Activated CD8-positive, alpha-beta T cell treated with anti-CD3 and anti-CD28 coated beads, Interleukin-2, amount 10 ng/mL, durations not matched to agents 7 days and 5 days (primary cell): ENCODE results near the gene NDUFB3. TPM values are rescaled to one million over a fixed set of nuclear protein-coding genes. Genes with fewer than 3 reads are reported as not detected.
"Not testable (repeated sequence)": the region's sequence is repeated elsewhere in the genome, so short reads cannot be mapped to it uniquely, and the experiment has no call there.

Source experiments
- ATAC-seq: fragments of 150-1000 bp; cut with Tn5 transposase; one replicate; pipeline ENCODE4 v1.10.0; 2021; ENCODE audit warnings: moderate library complexity
- CTCF ChIA-PET: fragments of 350-600 bp; sonication (Branson Sonifier 250); formaldehyde crosslinking; loops from one replicate; lab custom pipeline; 2021; ENCODE audit warnings: antibody characterized with exemption; lab: Charles Lee
- POLR2A ChIA-PET: fragments of 350-600 bp; sonication (Branson Sonifier 250); formaldehyde crosslinking; loops from one replicate; lab custom pipeline; 2021; ENCODE audit warnings: antibody characterized with exemption; lab: Charles Lee
- DNase-seq: peaks from one replicate; pipeline ENCODE4 v3.0.0-alpha.2; 2020
- H3K27ac Mint-ChIP-seq: one replicate; pipeline ENCODE4 v1.8.0; 2021; ENCODE audit warnings: mild to moderate bottlenecking, mixed read lengths
- H3K27me3 Mint-ChIP-seq: one replicate; pipeline ENCODE4 v1.8.0; 2021; ENCODE audit warnings: low read depth, mixed read lengths
- H3K36me3 Mint-ChIP-seq: one replicate; pipeline ENCODE4 v1.8.0; 2021; ENCODE audit warnings: low read depth, mixed read lengths
- H3K4me1 Mint-ChIP-seq: one replicate; pipeline ENCODE4 v1.8.0; 2021; ENCODE audit warnings: low read depth, mixed read lengths
- H3K4me3 Mint-ChIP-seq: one replicate; pipeline ENCODE4 v1.8.0; 2021; ENCODE audit warnings: mild to moderate bottlenecking, mixed read lengths
- H3K9me3 Mint-ChIP-seq: one replicate; pipeline ENCODE4 v1.8.0; 2022; ENCODE audit warnings: mixed read lengths; ENCODE audit not compliant: insufficient read depth
- total RNA-seq, 2 experiments: library from RNA; stranded (reverse); gene quantifications; one replicate each; pipeline ENCODE4 v1.2.3, GENCODE V29; 2021

NDUFB3 gene
- total RNA-seq, 2 experiments from 2014 or later, result 167 to 173 TPM

DNA sequence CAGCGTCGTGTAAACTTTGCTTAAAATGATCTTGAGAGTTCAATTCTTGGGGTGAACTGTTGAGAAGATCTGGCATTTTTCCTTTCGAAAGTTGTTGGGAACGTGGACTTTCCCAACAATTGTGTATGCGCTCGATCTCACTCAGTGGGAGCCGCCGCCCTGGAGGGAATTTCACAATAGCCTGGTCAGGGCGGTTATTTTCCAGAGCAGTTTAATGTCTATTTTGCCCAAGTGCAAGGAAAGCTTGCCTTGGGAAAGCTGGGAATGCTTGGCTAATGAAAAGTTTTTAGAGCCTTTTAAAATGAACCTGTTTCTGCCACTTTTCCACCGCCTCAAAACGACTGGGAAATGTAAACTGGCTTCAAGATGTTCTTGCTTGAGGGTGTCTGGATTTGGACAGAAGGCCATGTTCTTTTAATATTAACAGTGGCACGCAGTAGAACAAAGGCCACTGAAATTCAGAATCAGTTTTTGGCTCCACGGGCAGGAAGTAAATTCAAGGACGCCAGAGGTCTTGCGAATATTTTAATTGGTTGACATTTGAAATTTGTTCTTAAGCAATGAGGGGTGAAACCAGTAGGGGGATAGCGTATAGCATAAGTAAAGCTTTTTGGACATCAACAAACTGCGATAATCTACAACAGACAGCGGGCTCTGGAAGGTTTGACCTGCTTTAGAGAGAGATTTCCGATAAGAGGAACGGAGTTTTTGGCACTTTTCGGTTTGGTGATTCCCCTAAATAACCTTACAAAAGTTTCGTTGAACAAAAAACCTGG, 45.3 kb downstream of the NDUFB3 start:
- CTCF ChIA-PET, result interaction anchor here (0.7 to 7.4 kb wide), 18 partner anchors 28 to 253 kb away, joined by 3 to 83 read pairs (median 6); partner anchors contain the start of genes CASP10, CASP8, CLK1 and NIF3L1
- peak overlapping the region; percentile 97 for H3K4me3 Mint-ChIP-seq
- DNase-seq (peak; percentile 69), ATAC-seq (peak; percentile 37)
- no peaks in the 10 kb centered on the region for H3K9me3 Mint-ChIP-seq
- H3K27me3 Mint-ChIP-seq, result no peaks in the 10 kb centered on the region
- peak overlapping the region; percentile 99 for H3K27ac Mint-ChIP-seq
- H3K36me3 Mint-ChIP-seq, result peaks cover 44% of the 10 kb centered on the region
- POLR2A ChIA-PET, result interaction anchor here (0.6 to 9.2 kb wide), 37 partner anchors 9 to 335 kb away, joined by 3 to 238 read pairs (median 5); partner anchors contain the start of genes CASP10, CASP8, CLK1 and HYCC2
- peaks cover 44% of the 10 kb centered on the region for H3K4me1 Mint-ChIP-seq

DNA sequence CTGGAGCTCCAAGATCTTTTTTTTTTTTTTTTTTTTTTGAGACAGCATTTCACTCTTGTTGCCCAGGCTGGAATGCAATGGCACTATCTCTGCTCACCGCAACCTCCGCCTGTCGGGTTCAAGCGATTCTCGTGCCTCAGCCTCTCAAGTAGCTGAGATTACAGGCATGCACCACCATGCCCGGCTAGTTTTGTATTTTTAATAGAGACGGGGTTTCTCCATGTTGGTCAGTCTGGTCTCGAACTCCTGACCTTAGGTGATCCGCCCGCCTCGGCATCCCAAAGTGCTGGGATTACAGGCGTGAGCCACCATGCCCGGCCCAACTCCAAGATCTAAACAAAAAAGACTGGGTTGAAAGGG, 45.9 kb downstream of the NDUFB3 start:
- not testable (repeated sequence) for H3K27me3 Mint-ChIP-seq, DNase-seq, H3K9me3 Mint-ChIP-seq, ATAC-seq
- H3K27ac Mint-ChIP-seq, result peak overlapping the region; percentile 99
- H3K4me1 Mint-ChIP-seq, result peaks cover 50% of the 10 kb centered on the region
- ChIA-PET CTCF (interaction anchor here (0.7 to 7.4 kb wide), 19 partner anchors 27 to 288 kb away, joined by 3 to 83 read pairs (median 5); partner anchors contain the start of genes CASP10, CLK1, NIF3L1 and ORC2), POLR2A (interaction anchor here (0.6 to 9.2 kb wide), 31 partner anchors 10 to 256 kb away, joined by 3 to 238 read pairs (median 5); partner anchors contain the start of genes CASP10, CASP8, CLK1 and HYCC2)
- H3K36me3 Mint-ChIP-seq, result peaks cover 50% of the 10 kb centered on the region
- peak overlapping the region; percentile 97 for H3K4me3 Mint-ChIP-seq

DNA sequence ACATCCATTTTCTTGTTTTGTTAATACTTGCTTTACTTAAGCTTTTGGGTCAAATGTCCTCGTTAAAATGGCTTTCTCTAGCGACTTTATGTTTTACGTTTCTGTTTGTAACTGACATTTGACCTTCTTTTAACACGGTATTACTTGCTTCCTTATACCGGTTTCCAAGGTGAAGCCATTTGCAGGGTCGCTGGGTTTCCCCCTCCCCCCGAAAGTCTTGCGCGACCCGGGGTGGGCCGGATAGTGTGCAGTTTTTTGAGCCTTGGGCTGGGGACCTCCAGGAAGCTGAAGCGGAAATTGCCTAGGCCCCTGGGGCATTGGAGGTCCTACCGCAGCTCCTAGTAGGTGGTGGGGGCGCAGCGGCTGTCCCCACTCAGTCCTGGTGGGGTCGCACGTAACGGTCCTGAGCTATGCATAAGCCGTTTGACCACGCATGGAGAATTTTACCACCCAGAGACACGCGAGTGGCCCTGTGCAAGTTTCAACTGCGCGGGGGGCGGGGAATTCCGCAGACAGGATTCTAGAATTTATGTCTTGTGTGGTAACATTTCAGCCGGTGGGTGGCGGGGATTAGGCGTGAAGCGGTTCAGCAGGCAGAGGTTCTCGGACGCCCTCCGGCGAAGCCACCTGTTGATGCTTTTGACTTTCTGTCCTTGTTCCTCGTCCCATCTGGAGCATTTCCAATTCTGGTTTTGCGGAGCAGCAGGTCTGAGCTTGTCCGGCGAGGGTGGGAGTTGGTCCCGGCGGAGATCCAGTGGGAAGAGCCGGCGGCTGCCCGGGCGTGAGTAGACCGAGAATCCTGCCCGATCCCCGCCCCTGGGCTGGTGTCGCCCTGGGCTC, 46.5 kb downstream of the NDUFB3 start:
- peaks cover 56% of the 10 kb centered on the region for H3K36me3 Mint-ChIP-seq

DNA sequence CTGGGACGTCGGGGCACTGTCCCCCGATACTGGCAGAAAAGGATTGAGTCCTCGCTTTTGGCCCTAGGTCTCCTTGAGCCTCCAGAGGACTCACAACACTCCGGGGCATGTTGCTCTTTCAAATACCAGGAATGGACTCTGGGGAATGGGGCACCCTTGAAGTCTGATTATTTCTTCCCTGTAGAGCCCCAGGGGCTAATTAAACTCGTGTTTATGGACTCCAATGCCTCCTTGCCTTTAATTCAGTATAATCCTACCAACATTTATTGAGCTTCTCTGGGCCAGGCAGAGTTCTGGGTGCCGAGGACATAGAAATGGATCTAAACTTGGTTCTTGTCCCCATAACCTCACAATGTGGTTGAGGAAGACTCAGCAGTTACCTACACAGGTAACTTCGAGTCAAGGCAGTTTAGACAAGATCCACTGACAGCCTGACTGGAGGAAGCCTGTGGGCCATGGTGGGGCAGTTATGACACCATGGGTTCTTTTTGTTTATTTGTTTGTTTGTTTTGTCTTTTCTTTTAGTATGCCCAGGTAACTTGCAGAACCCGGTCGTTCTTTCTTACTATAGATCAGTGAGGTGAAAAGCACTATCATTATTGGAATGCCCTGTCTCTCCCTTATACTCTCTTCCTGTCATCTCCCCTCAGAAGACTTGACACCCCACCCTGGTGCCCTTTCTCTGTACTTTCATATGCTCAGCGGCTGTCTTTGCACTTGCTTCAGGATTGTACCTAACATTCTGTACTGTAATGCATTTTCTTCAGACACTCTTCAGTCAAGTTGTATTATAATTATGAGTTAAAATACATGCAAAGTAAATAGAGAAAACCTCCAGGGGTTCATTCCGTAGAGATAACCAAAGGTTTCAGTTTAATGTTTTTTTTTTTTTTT, 47.4 kb downstream of the NDUFB3 start:
- H3K9me3 Mint-ChIP-seq, result no peaks in the 10 kb centered on the region
- H3K4me1 Mint-ChIP-seq, result peaks cover 63% of the 10 kb centered on the region

More for the DNA sequence above, 46.5 kb downstream of the NDUFB3 start:
- no peaks in the 10 kb centered on the region for H3K9me3 Mint-ChIP-seq
- DNase-seq (peak; percentile 93), ATAC-seq (peak; percentile 45)
- no peaks in the 10 kb centered on the region for H3K27me3 Mint-ChIP-seq
- H3K27ac Mint-ChIP-seq, result peak overlapping the region; percentile 99
- peaks cover 56% of the 10 kb centered on the region for H3K4me1 Mint-ChIP-seq
- peak overlapping the region; percentile 97 for H3K4me3 Mint-ChIP-seq
- CTCF ChIA-PET, result interaction anchor here (0.7 to 7.4 kb wide), 19 partner anchors 27 to 288 kb away, joined by 3 to 83 read pairs (median 5); partner anchors contain the start of genes CASP10, CLK1, NIF3L1 and ORC2
- POLR2A ChIA-PET, result interaction anchor here (0.6 to 9.2 kb wide), 28 partner anchors 10 to 257 kb away, joined by 3 to 238 read pairs (median 6); partner anchors contain the start of genes CASP10, CASP8, CLK1 and HYCC2

DNA sequence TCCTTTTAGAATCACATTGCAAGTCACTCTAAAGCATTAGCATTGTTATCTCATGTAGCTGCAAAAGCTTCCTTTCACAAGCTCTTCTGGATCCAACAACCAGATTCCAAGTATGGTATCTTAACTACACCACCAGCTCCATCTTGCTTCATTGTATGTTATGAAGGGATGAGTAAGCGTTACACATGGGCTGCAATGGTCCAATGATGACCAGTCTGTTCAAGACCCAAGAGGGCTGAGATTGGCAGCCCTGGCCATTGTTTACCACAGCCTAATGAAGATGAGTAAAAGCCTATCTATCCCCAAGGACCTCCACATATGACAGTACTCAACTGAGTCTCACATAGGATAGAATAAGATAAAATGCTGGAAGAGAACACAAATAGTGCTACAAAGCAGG, 50.5 kb downstream of the NDUFB3 start:
- ChIA-PET CTCF (interaction anchor here (0.9 to 1.9 kb wide), 6 partner anchors 9 to 233 kb away, joined by 3 to 8 read pairs (median 6); partner anchors contain the start of genes CASP10, NIF3L1 and PPIL3), POLR2A (interaction anchor here (1.2 to 9.2 kb wide), 6 partner anchors 8 to 258 kb away, joined by 5 to 238 read pairs (median 7); partner anchors contain the start of genes CASP10, CASP8, CLK1 and NIF3L1)
- H3K36me3 Mint-ChIP-seq, result peaks cover 67% of the 10 kb centered on the region
- DNase-seq, result no peak
- H3K27me3 Mint-ChIP-seq, result no peaks in the 10 kb centered on the region
- H3K4me3 Mint-ChIP-seq, result peak overlapping the region; percentile 97
- H3K4me1 Mint-ChIP-seq, result peaks cover 70% of the 10 kb centered on the region
- H3K9me3 Mint-ChIP-seq, result no peaks in the 10 kb centered on the region
- no peak for ATAC-seq
- H3K27ac Mint-ChIP-seq, result peak overlapping the region; percentile 62

More for the DNA sequence above, 47.4 kb downstream of the NDUFB3 start:
- ATAC-seq (no peak), DNase-seq (peak; percentile 53)
- CTCF ChIA-PET, result interaction anchor here (1.0 to 7.4 kb wide), 11 partner anchors 36 to 255 kb away, joined by 3 to 83 read pairs (median 10); partner anchors contain the start of genes CASP10, CLK1, NIF3L1 and ORC2
- Mint-ChIP-seq H3K4me3 (peak overlapping the region; percentile 97), H3K27me3 (no peaks in the 10 kb centered on the region), H3K36me3 (peaks cover 65% of the 10 kb centered on the region), H3K27ac (peak overlapping the region; percentile 99)
- POLR2A ChIA-PET, result interaction anchor here (1.0 to 9.2 kb wide), 21 partner anchors 11 to 258 kb away, joined by 3 to 238 read pairs (median 13); partner anchors contain the start of genes CASP10, CASP8, CLK1 and HYCC2

GRCh38 chr2:201126308-201127151, 54.7 kb downstream of the NDUFB3 start:
- CTCF ChIA-PET, result interaction anchor here (0.6 to 2.0 kb wide), 7 partner anchors 15 to 263 kb away, joined by 3 to 11 read pairs (median 5); partner anchors contain the start of gene CLK1

DNA sequence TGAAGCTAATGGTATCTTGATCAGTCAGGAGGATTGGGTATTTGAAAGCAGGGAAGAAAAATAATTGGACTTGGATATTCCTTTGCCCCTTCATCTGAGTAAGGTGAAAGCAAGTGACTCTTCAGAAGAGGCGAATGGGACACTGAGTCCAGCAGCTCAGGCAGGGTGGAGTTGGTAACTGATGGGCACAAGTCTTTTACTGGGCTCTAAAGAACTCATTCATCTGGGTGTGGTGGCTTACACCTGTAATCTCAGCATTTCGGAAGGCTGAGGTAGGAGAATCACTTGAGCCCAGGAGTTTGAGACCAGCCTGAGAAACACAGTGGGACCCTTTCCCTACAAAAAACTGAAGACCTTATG, 55.3 kb downstream of the NDUFB3 start:
- Mint-ChIP-seq H3K4me3 (peak overlapping the region; percentile 97), H3K36me3 (peaks cover 64% of the 10 kb centered on the region), H3K27me3 (no peaks in the 10 kb centered on the region), H3K27ac (peak overlapping the region; percentile 98), H3K9me3 (no peaks in the 10 kb centered on the region), H3K4me1 (peaks cover 87% of the 10 kb centered on the region)
- ChIA-PET POLR2A (interaction anchor here (1.2 to 1.8 kb wide), 7 partner anchors 8 to 414 kb away, joined by 3 to 8 read pairs (median 6); partner anchors contain the start of genes CASP8 and HYCC2), CTCF (interaction anchor here (0.6 to 2.0 kb wide), 6 partner anchors 15 to 263 kb away, joined by 3 to 11 read pairs (median 6); partner anchors contain the start of gene CLK1)
- DNase-seq, result no peak
- no peak for ATAC-seq

More at GRCh38 chr2:201126308-201127151, 54.7 kb downstream of the NDUFB3 start:
- Mint-ChIP-seq H3K9me3 (no peaks in the 10 kb centered on the region), H3K4me1 (peaks cover 89% of the 10 kb centered on the region), H3K27me3 (no peaks in the 10 kb centered on the region), H3K4me3 (peak overlapping the region; percentile 97), H3K36me3 (peaks cover 65% of the 10 kb centered on the region), H3K27ac (peak overlapping the region; percentile 98)
- no peak for DNase-seq
- no peak for ATAC-seq
- POLR2A ChIA-PET, result interaction anchor here (0.7 to 1.8 kb wide), 9 partner anchors 9 to 413 kb away, joined by 3 to 8 read pairs (median 5); partner anchors contain the start of genes HYCC2 and ORC2

GRCh38 chr2:201127570-201127969, 55.8 kb downstream of the NDUFB3 start:
- H3K27ac Mint-ChIP-seq, result peak overlapping the region; percentile 98
- POLR2A ChIA-PET, result interaction anchor here (1.2 to 1.8 kb wide), 8 partner anchors 8 to 414 kb away, joined by 3 to 8 read pairs (median 6); partner anchors contain the start of genes CASP8 and HYCC2
- peak; percentile 49 for DNase-seq
- H3K36me3 Mint-ChIP-seq, result peaks cover 62% of the 10 kb centered on the region
- CTCF ChIA-PET, result interaction anchor here (0.9 to 2.0 kb wide), 4 partner anchors 17 to 264 kb away, joined by 3 to 11 read pairs (median 6); partner anchors contain the start of gene CLK1
- H3K4me3 Mint-ChIP-seq, result peak overlapping the region; percentile 97
- H3K27me3 Mint-ChIP-seq, result no peaks in the 10 kb centered on the region
- peak; percentile 22 for ATAC-seq
- H3K9me3 Mint-ChIP-seq, result no peaks in the 10 kb centered on the region
- peaks cover 87% of the 10 kb centered on the region for H3K4me1 Mint-ChIP-seq

GRCh38 chr2:201128033-201128432, 56.2 kb downstream of the NDUFB3 start:
- ChIA-PET CTCF (interaction anchor here (1.0 to 5.6 kb wide), 3 partner anchors 31 to 104 kb away, joined by 4 to 48 read pairs (median 11); partner anchors contain the start of gene CASP10), POLR2A (interaction anchor here (0.5 to 5.7 kb wide), 6 partner anchors 9 to 133 kb away, joined by 3 to 238 read pairs (median 4); partner anchors contain the start of genes CASP8 and CFLAR)
- peaks cover 62% of the 10 kb centered on the region for H3K36me3 Mint-ChIP-seq
- ATAC-seq (no peak), DNase-seq (no peak)
- no peaks in the 10 kb centered on the region for H3K9me3 Mint-ChIP-seq
- H3K4me1 Mint-ChIP-seq, result peaks cover 87% of the 10 kb centered on the region
- H3K27me3 Mint-ChIP-seq, result no peaks in the 10 kb centered on the region
- peak overlapping the region; percentile 97 for H3K4me3 Mint-ChIP-seq
- peak overlapping the region; percentile 98 for H3K27ac Mint-ChIP-seq
